SU-DHL-6 (cell line): ENCODE results near the gene RADIL.

Source experiments
- CTCF ChIP-seq: fragments of 200-600 bp; sonication (generic); IDR thresholded peaks from one replicate; pipeline ENCODE4 v1.5.1; 2017; ENCODE audit warnings: antibody characterized with exemption, mild to moderate bottlenecking, low read length, moderate library complexity; ENCODE audit not compliant: insufficient read depth, poor library complexity, severe bottlenecking
- EZH2phosphoT487 ChIP-seq: fragments of 200-600 bp; sonication (generic), shearing (Covaris generic); conservative IDR thresholded peaks from 2 replicates; pipeline ENCODE4 v1.6.1; 2018; ENCODE audit warnings: mild to moderate bottlenecking, antibody characterized with exemption, low read length, moderate library complexity, mixed read lengths

DNA sequence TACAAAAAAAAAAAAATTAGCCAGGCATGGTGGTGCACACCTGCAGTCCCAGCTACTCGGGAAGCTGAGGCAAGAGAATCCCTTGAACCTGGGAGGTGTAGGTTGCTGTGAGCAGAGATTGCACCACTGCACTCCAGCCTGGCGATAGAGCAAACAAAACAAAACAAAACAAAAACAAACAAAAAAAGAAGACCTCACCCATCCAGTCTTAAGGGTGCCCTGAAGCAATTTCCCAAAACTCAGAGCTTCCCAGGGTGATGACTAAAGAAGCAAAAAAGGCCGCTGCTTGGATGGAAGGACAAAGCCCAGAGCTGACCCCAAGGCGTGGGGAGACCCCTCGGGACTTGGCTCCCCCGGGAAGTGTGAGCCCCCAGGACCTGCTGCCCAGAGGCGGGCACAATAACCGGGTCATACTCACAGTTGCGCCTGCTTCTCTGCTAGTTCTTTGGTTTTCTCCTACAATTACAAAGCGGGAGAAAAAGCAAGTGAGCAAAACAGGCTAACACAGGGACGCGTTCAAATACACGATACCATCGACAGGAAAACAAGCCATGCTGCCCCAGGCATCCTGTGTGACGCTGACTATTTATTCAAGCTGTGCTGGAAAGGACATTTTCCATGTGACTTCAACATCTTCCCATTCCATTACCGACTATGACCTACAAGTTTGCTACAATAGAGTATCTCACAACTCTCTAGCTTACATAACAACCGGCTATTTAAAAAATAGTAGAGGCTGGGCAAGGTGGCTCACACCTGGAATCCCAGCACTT lies 51.6 kb downstream of the RADIL start:
- no peak for TF ChIP-seq CTCF
- no peak for TF ChIP-seq EZH2phosphoT487
